Measurements from ENCODE around the gene OR13H1. TPM values are rescaled to one million over a fixed set of nuclear protein-coding genes. Genes with fewer than 3 reads are reported as not detected.

OR13H1 gene
- total RNA-seq, 2 experiments from 2014 or later = not detected

DNA sequence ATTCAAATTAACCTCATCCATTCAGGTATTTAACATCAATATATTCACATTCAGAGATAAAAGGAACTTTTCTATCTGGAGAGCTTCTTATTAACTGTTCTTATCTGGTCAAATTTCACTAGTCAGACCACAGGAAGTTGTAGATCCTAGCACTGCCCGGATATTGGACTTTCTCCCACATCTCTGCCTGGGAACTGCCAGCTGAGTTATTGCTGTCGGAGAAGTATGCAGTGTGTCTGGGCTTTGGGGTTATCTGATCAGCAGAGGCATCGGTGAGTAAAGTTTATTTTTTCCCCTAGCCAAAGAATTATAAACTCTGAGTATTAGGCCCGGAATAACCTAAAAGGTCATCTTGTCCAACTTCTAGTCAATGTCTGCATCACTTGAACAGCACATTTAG, 45.1 kb downstream of the OR13H1 start:
- Histone ChIP-seq H3K27ac (ENCODE audit: low read depth in 1 of 2, low read length in 2 of 2) (no peak overlapping the region), H3K4me3 (ENCODE audit: low read length) (no peak overlapping the region), H3K27me3 (ENCODE audit: control insufficient read depth in 1 of 2, insufficient read depth in 2 of 2, low read length in 2 of 2) (no peaks in the 10 kb centered on the region), H3K4me1 (ENCODE audit: insufficient read depth, low read length) (no peaks in the 10 kb centered on the region), H3K9me3 (ENCODE audit: control insufficient read depth in 1 of 2, insufficient read depth in 1 of 2, low read length in 2 of 2) (no peaks in the 10 kb centered on the region), H3K36me3 (ENCODE audit: insufficient read depth, low read length) (no peaks in the 10 kb centered on the region)
- no peaks in the 10 kb centered on the region for H3K36me3 Mint-ChIP-seq (ENCODE audit: low read depth)
- no peaks in the 10 kb centered on the region for H3K4me1 Mint-ChIP-seq (ENCODE audit: low read depth)
- TF ChIP-seq, protein P1, sequence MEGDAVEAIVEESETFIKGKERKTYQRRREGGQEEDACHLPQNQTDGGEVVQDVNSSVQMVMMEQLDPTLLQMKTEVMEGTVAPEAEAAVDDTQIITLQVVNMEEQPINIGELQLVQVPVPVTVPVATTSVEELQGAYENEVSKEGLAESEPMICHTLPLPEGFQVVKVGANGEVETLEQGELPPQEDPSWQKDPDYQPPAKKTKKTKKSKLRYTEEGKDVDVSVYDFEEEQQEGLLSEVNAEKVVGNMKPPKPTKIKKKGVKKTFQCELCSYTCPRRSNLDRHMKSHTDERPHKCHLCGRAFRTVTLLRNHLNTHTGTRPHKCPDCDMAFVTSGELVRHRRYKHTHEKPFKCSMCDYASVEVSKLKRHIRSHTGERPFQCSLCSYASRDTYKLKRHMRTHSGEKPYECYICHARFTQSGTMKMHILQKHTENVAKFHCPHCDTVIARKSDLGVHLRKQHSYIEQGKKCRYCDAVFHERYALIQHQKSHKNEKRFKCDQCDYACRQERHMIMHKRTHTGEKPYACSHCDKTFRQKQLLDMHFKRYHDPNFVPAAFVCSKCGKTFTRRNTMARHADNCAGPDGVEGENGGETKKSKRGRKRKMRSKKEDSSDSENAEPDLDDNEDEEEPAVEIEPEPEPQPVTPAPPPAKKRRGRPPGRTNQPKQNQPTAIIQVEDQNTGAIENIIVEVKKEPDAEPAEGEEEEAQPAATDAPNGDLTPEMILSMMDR (IDR thresholded peaks at IDR 0.05) = no peak
- H3K27me3 Mint-ChIP-seq = no peaks in the 10 kb centered on the region
- ATAC-seq (ENCODE audit: poor library complexity) = no peak
- ChIA-PET CTCF (interaction anchor here (1.7 kb wide), 1 partner anchor 11 kb away, joined by 3 read pairs; no protein-coding TSS in a partner anchor), POLR2A (no interaction called here)
- H3K27ac Mint-ChIP-seq = no peak overlapping the region
- H3K9me3 Mint-ChIP-seq = no peaks in the 10 kb centered on the region
- H3K4me3 Mint-ChIP-seq = no peak overlapping the region
- DNase-seq = no peak
- intact Hi-C loops (cut with DNase I, micrococcal nuclease) = no loop called here

Data from CD4-positive, alpha-beta T cell (primary cell).